ENCODE measurements around the gene RPL34. TPM values are rescaled to one million over a fixed set of nuclear protein-coding genes. Genes with fewer than 3 reads are reported as not detected.
A peak's percentile ranks its signal among the peaks of the same experiment; 100 is the strongest.

RPL34 gene
- polyA plus RNA-seq, 3 donors, result 1,490 to 2,624 (median 1,519) TPM

DNA sequence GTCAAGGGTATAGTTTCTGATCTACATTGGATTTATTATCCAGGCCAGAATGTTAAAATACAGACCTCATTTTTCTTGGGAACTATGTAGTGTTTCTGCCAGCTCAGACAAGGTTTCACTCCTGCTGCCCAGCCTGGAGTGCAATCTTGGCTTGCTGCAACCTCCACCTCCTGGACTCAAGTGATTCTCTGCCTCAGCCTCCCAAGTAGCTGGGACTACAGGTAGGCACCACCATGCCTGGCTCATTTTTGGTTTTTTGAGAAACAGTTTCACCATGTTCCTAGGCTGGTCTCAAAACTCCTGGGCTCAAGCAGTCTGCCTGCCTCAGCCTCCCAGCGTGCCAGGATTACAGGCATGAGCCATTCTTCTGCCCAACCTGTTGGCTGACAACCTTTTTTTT is 5.7 kb downstream of the RPL34 start:
- Histone ChIP-seq H3K9me3 (replicated peaks in 1 of 2; ENCODE audit: control insufficient read depth in 1 of 2, insufficient read depth in 1 of 2, low read length in 2 of 2) (no peaks in the 10 kb centered on the region), H3K79me2 (ENCODE audit: insufficient read depth, low read length) (peaks cover 35% of the 10 kb centered on the region), H4K20me1 (ENCODE audit: insufficient read depth, low read length) (peaks cover 38% of the 10 kb centered on the region), H3K27ac (ENCODE audit: low read depth in 1 of 2, low read length in 2 of 2) (no peak overlapping the region), H3K9ac (ENCODE audit: insufficient read depth, low read length, poor library complexity, severe bottlenecking) (no peak overlapping the region), H3K4me2 (replicated peaks; ENCODE audit: extremely low read depth, low read length, poor library complexity, severe bottlenecking) (no peak overlapping the region), H3K36me3 (replicated peaks in 1 of 2; ENCODE audit: control insufficient read depth in 1 of 2, insufficient read depth in 2 of 2, low read length in 2 of 2) (peaks cover 87 to 95% of the 10 kb centered on the region in 2 donors), H2AFZ (ENCODE audit: insufficient read depth, low read depth, low read length, poor library complexity, severe bottlenecking) (no peak overlapping the region), H3K27me3 (ENCODE audit: control insufficient read depth in 2 of 2, insufficient read depth in 2 of 2, low read length in 2 of 2) (no peaks in the 10 kb centered on the region), H3K4me3 (replicated peaks in 1 of 3; ENCODE audit: low read depth in 2 of 3, low read length in 3 of 3) (no peak overlapping the region), H3K4me1 (ENCODE audit: control insufficient read depth in 1 of 2, insufficient read depth in 2 of 2, low read length in 2 of 2) (peaks cover 6% of the 10 kb centered on the region in 2 donors)
- no CpG with 5 or more reads among the region's 1 CpG for WGBS (ENCODE audit: insufficient coverage)
- TF ChIP-seq, protein P1, sequence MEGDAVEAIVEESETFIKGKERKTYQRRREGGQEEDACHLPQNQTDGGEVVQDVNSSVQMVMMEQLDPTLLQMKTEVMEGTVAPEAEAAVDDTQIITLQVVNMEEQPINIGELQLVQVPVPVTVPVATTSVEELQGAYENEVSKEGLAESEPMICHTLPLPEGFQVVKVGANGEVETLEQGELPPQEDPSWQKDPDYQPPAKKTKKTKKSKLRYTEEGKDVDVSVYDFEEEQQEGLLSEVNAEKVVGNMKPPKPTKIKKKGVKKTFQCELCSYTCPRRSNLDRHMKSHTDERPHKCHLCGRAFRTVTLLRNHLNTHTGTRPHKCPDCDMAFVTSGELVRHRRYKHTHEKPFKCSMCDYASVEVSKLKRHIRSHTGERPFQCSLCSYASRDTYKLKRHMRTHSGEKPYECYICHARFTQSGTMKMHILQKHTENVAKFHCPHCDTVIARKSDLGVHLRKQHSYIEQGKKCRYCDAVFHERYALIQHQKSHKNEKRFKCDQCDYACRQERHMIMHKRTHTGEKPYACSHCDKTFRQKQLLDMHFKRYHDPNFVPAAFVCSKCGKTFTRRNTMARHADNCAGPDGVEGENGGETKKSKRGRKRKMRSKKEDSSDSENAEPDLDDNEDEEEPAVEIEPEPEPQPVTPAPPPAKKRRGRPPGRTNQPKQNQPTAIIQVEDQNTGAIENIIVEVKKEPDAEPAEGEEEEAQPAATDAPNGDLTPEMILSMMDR (IDR thresholded peaks at IDR 0.05), result no peak
- Mint-ChIP-seq H3K36me3 (peaks cover 72 to 87% of the 10 kb centered on the region in 2 donors), H3K9me3 (no peaks in the 10 kb centered on the region), H3K4me1 (peaks cover 11% of the 10 kb centered on the region), H3K27ac (peak overlapping the region in 2 of 7 donors; percentile 37 to 69), H3K27me3 (ENCODE audit: low read depth in 3 of 3) (no peaks in the 10 kb centered on the region), H3K4me3 (no peak overlapping the region)
- intact Hi-C loops (cut with micrococcal nuclease), result no loop called here
- DNase-seq, result no peak

DNA sequence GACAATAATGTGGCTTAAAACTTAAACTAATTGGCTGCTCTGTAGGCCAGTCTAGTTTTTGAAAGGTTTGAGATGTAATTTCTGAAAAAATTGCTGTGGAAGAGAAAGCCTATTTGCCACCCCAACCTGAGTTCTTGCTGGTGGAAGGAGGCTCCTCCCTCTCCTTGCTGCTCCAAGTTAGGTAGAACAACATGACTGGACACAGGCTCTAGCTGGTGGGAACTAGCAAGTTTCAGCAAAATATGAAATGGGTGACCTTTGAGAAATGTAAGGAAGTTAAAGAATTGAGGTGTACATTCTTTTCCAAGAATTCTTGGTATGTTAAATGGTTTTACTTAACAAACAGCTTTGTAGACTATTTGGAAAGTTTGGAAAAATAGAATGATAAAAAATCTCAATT is 8.0 kb downstream of the RPL34 start:
- peaks cover 0 to 2% (median 0%) of the 10 kb centered on the region in 7 donors for H3K9me3 Mint-ChIP-seq
- Histone ChIP-seq H3K79me2 (ENCODE audit: insufficient read depth, low read length) (peaks cover 11% of the 10 kb centered on the region), H3K4me3 (replicated peaks in 1 of 3; ENCODE audit: low read depth in 2 of 3, low read length in 3 of 3) (no peak overlapping the region), H2AFZ (ENCODE audit: insufficient read depth, low read depth, low read length, poor library complexity, severe bottlenecking) (no peak overlapping the region), H3K9ac (ENCODE audit: insufficient read depth, low read length, poor library complexity, severe bottlenecking) (no peak overlapping the region), H4K20me1 (ENCODE audit: insufficient read depth, low read length) (peaks cover 29% of the 10 kb centered on the region), H3K4me2 (replicated peaks; ENCODE audit: extremely low read depth, low read length, poor library complexity, severe bottlenecking) (no peak overlapping the region), H3K9me3 (replicated peaks in 1 of 2; ENCODE audit: control insufficient read depth in 1 of 2, insufficient read depth in 1 of 2, low read length in 2 of 2) (no peaks in the 10 kb centered on the region), H3K27ac (ENCODE audit: low read depth in 1 of 2, low read length in 2 of 2) (peak overlapping the region in 1 of 2 donors; percentile 50), H3K27me3 (ENCODE audit: control insufficient read depth in 2 of 2, insufficient read depth in 2 of 2, low read length in 2 of 2) (no peaks in the 10 kb centered on the region), H3K36me3 (replicated peaks in 1 of 2; ENCODE audit: control insufficient read depth in 1 of 2, insufficient read depth in 2 of 2, low read length in 2 of 2) (peaks cover 92 to 100% of the 10 kb centered on the region in 2 donors), H3K4me1 (ENCODE audit: control insufficient read depth in 1 of 2, insufficient read depth in 2 of 2, low read length in 2 of 2) (no peaks in the 10 kb centered on the region)
- intact Hi-C loops (cut with micrococcal nuclease), result no loop called here
- DNase-seq, result no peak
- H3K4me1 Mint-ChIP-seq, result peaks cover 2% of the 10 kb centered on the region
- TF ChIP-seq, protein P1 (IDR thresholded peaks at IDR 0.05), result no peak
- no peaks in the 10 kb centered on the region for H3K27me3 Mint-ChIP-seq (ENCODE audit: low read depth in 3 of 3)
- no peak overlapping the region for H3K4me3 Mint-ChIP-seq
- peak overlapping the region in 1 of 7 donors; percentile 57 for H3K27ac Mint-ChIP-seq
- peaks cover 78 to 92% of the 10 kb centered on the region in 2 donors for H3K36me3 Mint-ChIP-seq

Measured in CD14-positive monocyte (primary cell).